DND-41 (cell line): ENCODE data around the gene GSKIP.
"Not testable (repeated sequence)": the region's sequence is repeated elsewhere in the genome, so short reads cannot be mapped to it uniquely, and the experiment has no call there.

ENCODE experiments used
- ATAC-seq: fragments of 200-7000 bp; cut with Tn5 transposase; 3 replicates; pipeline ENCODE4 v1.9.1; 2021; ENCODE audit warnings: low read depth; ENCODE audit not compliant: insufficient read depth
- DNase-seq: peaks from one replicate; pipeline ENCODE4 v3.0.0-alpha.2; 2020
- H2AFZ ChIP-seq: 2 replicates; pipeline ENCODE4 v1.6.0; 2012; ENCODE audit warnings: low read depth, low read length
- H3K27ac ChIP-seq: 2 replicates; pipeline ENCODE4 v1.5.1; 2012; ENCODE audit warnings: low read length, inconsistent platforms
- H3K27me3 ChIP-seq: fragments of 200-600 bp; sonication (generic); 2 replicates; pipeline ENCODE4 v1.6.0; 2012; ENCODE audit warnings: low read length, mild to moderate bottlenecking, inconsistent platforms; ENCODE audit not compliant: insufficient read depth, poor library complexity
- H3K36me3 ChIP-seq: 2 replicates; pipeline ENCODE4 v1.5.1; 2012; ENCODE audit warnings: low read length, inconsistent platforms; ENCODE audit not compliant: insufficient read depth
- H3K4me1 ChIP-seq: 2 replicates; pipeline ENCODE4 v1.5.1; 2012; ENCODE audit warnings: mild to moderate bottlenecking, low read length; ENCODE audit not compliant: insufficient read depth
- H3K4me2 ChIP-seq: 2 replicates; pipeline ENCODE4 v1.6.0; 2012; ENCODE audit warnings: mild to moderate bottlenecking, moderate library complexity, low read length, inconsistent platforms; ENCODE audit not compliant: insufficient read depth
- H3K4me3 ChIP-seq, 2 experiments: fragments of 200-600 bp in 1 of 2; shearing (Covaris generic) in 1 of 2; 2 replicates each; pipeline ENCODE4 v1.5.1; 2012 to 2016; ENCODE audit warnings: inconsistent platforms in 2 of 2, low read length in 2 of 2, mild to moderate bottlenecking in 2 of 2, low read depth in 1 of 2, moderate library complexity in 1 of 2
- H3K79me2 ChIP-seq: 2 replicates; pipeline ENCODE4 v1.6.0; 2012; ENCODE audit warnings: low read length, inconsistent platforms; ENCODE audit not compliant: insufficient read depth
- H3K9ac ChIP-seq: 2 replicates; pipeline ENCODE4 v1.6.0; 2012; ENCODE audit warnings: low read depth, mild to moderate bottlenecking, inconsistent platforms, low read length, moderate library complexity
- H3K9me3 ChIP-seq: 2 replicates; pipeline ENCODE4 v1.5.1; 2012; ENCODE audit warnings: low read length, moderate library complexity, mild to moderate bottlenecking, inconsistent platforms; ENCODE audit not compliant: insufficient read depth, severe bottlenecking
- H4K20me1 ChIP-seq: 2 replicates; pipeline ENCODE4 v1.6.0; 2012; ENCODE audit warnings: low read length; ENCODE audit not compliant: insufficient read depth
- EZH2 ChIP-seq: IDR thresholded peaks from 3 replicates; pipeline ENCODE4 v1.6.1; 2012; ENCODE audit warnings: borderline replicate concordance, low read depth, mild to moderate bottlenecking, moderate library complexity, low read length, inconsistent platforms; ENCODE audit not compliant: severe bottlenecking
- TF ChIP-seq, protein P1 (sequence below): IDR thresholded peaks from 2 replicates; pipeline ENCODE4 v1.5.1; 2012; ENCODE audit warnings: borderline replicate concordance, low read length, moderate library complexity, mild to moderate bottlenecking; ENCODE audit not compliant: poor library complexity, severe bottlenecking; ENCODE audit errors: extremely low read depth

The GSKIP gene

GRCh38 chr14:96345669-96346068, 17.7 kb upstream of the GSKIP start:
- H3K36me3 ChIP-seq: peaks cover 6% of the 10 kb centered on the region
- no peak overlapping the region for H3K27ac ChIP-seq
- H4K20me1 ChIP-seq: peaks cover 4% of the 10 kb centered on the region; the same call in 1 of the 2 replicates
- no peaks in the 10 kb centered on the region for H3K4me1 ChIP-seq
- peaks cover 21% of the 10 kb centered on the region for H3K79me2 ChIP-seq
- no peak overlapping the region for H2AFZ ChIP-seq
- DNase-seq (no peak), ATAC-seq (no peak)
- no peak overlapping the region for H3K4me2 ChIP-seq
- TF ChIP-seq, protein P1, sequence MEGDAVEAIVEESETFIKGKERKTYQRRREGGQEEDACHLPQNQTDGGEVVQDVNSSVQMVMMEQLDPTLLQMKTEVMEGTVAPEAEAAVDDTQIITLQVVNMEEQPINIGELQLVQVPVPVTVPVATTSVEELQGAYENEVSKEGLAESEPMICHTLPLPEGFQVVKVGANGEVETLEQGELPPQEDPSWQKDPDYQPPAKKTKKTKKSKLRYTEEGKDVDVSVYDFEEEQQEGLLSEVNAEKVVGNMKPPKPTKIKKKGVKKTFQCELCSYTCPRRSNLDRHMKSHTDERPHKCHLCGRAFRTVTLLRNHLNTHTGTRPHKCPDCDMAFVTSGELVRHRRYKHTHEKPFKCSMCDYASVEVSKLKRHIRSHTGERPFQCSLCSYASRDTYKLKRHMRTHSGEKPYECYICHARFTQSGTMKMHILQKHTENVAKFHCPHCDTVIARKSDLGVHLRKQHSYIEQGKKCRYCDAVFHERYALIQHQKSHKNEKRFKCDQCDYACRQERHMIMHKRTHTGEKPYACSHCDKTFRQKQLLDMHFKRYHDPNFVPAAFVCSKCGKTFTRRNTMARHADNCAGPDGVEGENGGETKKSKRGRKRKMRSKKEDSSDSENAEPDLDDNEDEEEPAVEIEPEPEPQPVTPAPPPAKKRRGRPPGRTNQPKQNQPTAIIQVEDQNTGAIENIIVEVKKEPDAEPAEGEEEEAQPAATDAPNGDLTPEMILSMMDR: no peak
- TF ChIP-seq EZH2: no peak
- H3K27me3 ChIP-seq: no peaks in the 10 kb centered on the region
- H3K9ac ChIP-seq: no peak overlapping the region
- no peaks in the 10 kb centered on the region for H3K9me3 ChIP-seq
- H3K4me3 ChIP-seq: no peak overlapping the region

- H3K4me2 ChIP-seq, H3K36me3 ChIP-seq, H3K27me3 ChIP-seq, H3K9ac ChIP-seq, ATAC-seq, H3K9me3 ChIP-seq, H3K4me3 ChIP-seq, H2AFZ ChIP-seq, H3K4me1 ChIP-seq, DNase-seq, H3K27ac ChIP-seq, H4K20me1 ChIP-seq: not testable (repeated sequence)
- peaks cover 28% of the 10 kb centered on the region for H3K79me2 ChIP-seq
Measured at GRCh38 chr14:96347957-96348356, 15.4 kb upstream of the GSKIP start.

- Histone ChIP-seq H2AFZ (no peak overlapping the region), H3K36me3 (no peaks in the 10 kb centered on the region), H3K4me2 (no peak overlapping the region), H4K20me1 (peaks cover 8% of the 10 kb centered on the region; the same call in 1 of the 2 replicates), H3K9me3 (no peaks in the 10 kb centered on the region), H3K27ac (no peak overlapping the region), H3K4me1 (no peaks in the 10 kb centered on the region), H3K79me2 (peaks cover 33% of the 10 kb centered on the region), H3K9ac (no peak overlapping the region), H3K27me3 (no peaks in the 10 kb centered on the region), H3K4me3 (no peak overlapping the region)
- ATAC-seq (no peak), DNase-seq (no peak)
- no peak for TF ChIP-seq EZH2
- TF ChIP-seq, protein P1: no peak
Measured at GRCh38 chr14:96349286-96350075, 13.8 kb upstream of the GSKIP start.

GRCh38 chr14:96351986-96352385, 11.3 kb upstream of the GSKIP start:
- Histone ChIP-seq H3K79me2 (peaks cover 40% of the 10 kb centered on the region), H3K4me2 (no peak overlapping the region), H3K27me3 (no peaks in the 10 kb centered on the region), H3K4me1 (no peaks in the 10 kb centered on the region), H3K9me3 (no peaks in the 10 kb centered on the region), H3K4me3 (no peak overlapping the region), H3K36me3 (no peaks in the 10 kb centered on the region), H3K27ac (no peak overlapping the region), H2AFZ (no peak overlapping the region), H3K9ac (no peak overlapping the region), H4K20me1 (peaks cover 8% of the 10 kb centered on the region; the same call in 1 of the 2 replicates)
- TF ChIP-seq, protein P1: no peak
- no peak for TF ChIP-seq EZH2
- ATAC-seq: no peak
- no peak for DNase-seq
